ENCODE measurements around the gene DYNC2I2.

DYNC2I2 gene

GRCh38 chr9:128642675-128643245 is 13.9 kb downstream of the DYNC2I2 start:
- Histone ChIP-seq H3K4me3 (ENCODE audit: control insufficient read depth in 1 of 7, extremely low read depth in 1 of 7, insufficient read depth in 4 of 7, low read depth in 2 of 7, low read length in 6 of 7) (no peak overlapping the region), H3K36me3 (ENCODE audit: control insufficient read depth in 4 of 4, insufficient read depth in 4 of 4, low read length in 3 of 4) (peaks cover 3 to 20% (median 10%) of the 10 kb centered on the region in 4 experiments), H3K27me3 (replicated peaks in 2 of 5; ENCODE audit: control insufficient read depth in 4 of 5, insufficient read depth in 5 of 5, low read length in 4 of 5) (no peaks in the 10 kb centered on the region), H3K27ac (ENCODE audit: insufficient read depth in 1 of 2, low read depth in 1 of 2, low read length in 2 of 2, poor library complexity in 1 of 2, severe bottlenecking in 2 of 2) (no peak overlapping the region), H3K9me3 (ENCODE audit: control extremely low read depth in 1 of 5, control insufficient read depth in 4 of 5, insufficient read depth in 2 of 5, low read depth in 1 of 5, low read length in 4 of 5) (no peaks in the 10 kb centered on the region), H3K4me1 (ENCODE audit: control extremely low read depth in 1 of 4, control insufficient read depth in 4 of 4, insufficient read depth in 4 of 4, low read length in 3 of 4) (no peaks in the 10 kb centered on the region)
- ChIA-PET POLR2A (interaction anchor here (0.6 kb wide), 1 partner anchor 24 kb away, joined by 3 read pairs; no protein-coding TSS in a partner anchor), CTCF (no interaction called here)
- WGBS (ENCODE audit: insufficient coverage) = 85% methylated on average over 7 of the region's 12 CpGs
- DNase-seq = no peak

DNA sequence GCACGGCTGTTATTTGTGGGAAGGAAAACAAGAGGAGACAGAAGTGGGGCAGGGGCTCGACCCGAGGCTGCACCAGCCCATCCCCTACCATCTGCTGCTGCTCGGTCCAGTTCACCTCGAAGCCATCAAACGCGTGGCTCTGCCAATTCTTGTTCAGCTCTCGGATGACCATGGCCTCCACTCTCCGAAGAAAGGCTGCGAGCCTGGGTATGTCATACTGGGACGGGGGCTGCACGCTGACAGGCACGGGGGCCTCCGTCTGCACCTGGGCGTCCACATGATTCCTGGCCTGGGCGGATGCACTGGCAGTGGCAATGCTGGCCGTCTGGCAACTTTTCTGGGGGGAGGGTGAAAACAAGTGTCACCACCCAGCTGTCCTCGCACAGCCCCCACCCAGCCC is 16.0 kb downstream of the DYNC2I2 start:
- Histone ChIP-seq H3K36me3 (ENCODE audit: control insufficient read depth in 4 of 4, insufficient read depth in 4 of 4, low read length in 3 of 4) (peaks cover 3 to 34% (median 18%) of the 10 kb centered on the region in 4 experiments), H3K27ac (ENCODE audit: insufficient read depth in 1 of 2, low read depth in 1 of 2, low read length in 2 of 2, poor library complexity in 1 of 2, severe bottlenecking in 2 of 2) (no peak overlapping the region), H3K27me3 (replicated peaks in 2 of 5; ENCODE audit: control insufficient read depth in 4 of 5, insufficient read depth in 5 of 5, low read length in 4 of 5) (no peaks in the 10 kb centered on the region), H3K4me3 (ENCODE audit: control insufficient read depth in 1 of 7, extremely low read depth in 1 of 7, insufficient read depth in 4 of 7, low read depth in 2 of 7, low read length in 6 of 7) (no peak overlapping the region), H3K9me3 (ENCODE audit: control extremely low read depth in 1 of 5, control insufficient read depth in 4 of 5, insufficient read depth in 2 of 5, low read depth in 1 of 5, low read length in 4 of 5) (no peaks in the 10 kb centered on the region), H3K4me1 (ENCODE audit: control extremely low read depth in 1 of 4, control insufficient read depth in 4 of 4, insufficient read depth in 4 of 4, low read length in 3 of 4) (no peaks in the 10 kb centered on the region)
- CTCF ChIA-PET = no interaction called here
- POLR2A ChIA-PET = interaction anchor here (0.7 kb wide), 1 partner anchor 209 kb away, joined by 3 read pairs; no protein-coding TSS in a partner anchor
- over 99% methylated on average over 18 of the region's 18 CpGs for WGBS (ENCODE audit: insufficient coverage)
- DNase-seq = no peak

GRCh38 chr9:128638580-128638979 is 18.1 kb downstream of the DYNC2I2 start:
- H3K4me1 ChIP-seq (ENCODE audit: control extremely low read depth in 1 of 4, control insufficient read depth in 4 of 4, insufficient read depth in 4 of 4, low read length in 3 of 4) = no peaks in the 10 kb centered on the region
- CTCF ChIA-PET = interaction anchor here (0.6 to 1.4 kb wide), 6 partner anchors 20 to 292 kb away, joined by 3 read pairs; no protein-coding TSS in a partner anchor
- no peak for DNase-seq
- POLR2A ChIA-PET = interaction anchor here (0.6 kb wide), 1 partner anchor 116 kb away, joined by 3 read pairs; no protein-coding TSS in a partner anchor
- no peak overlapping the region for H3K27ac ChIP-seq (ENCODE audit: insufficient read depth in 1 of 2, low read depth in 1 of 2, low read length in 2 of 2, poor library complexity in 1 of 2, severe bottlenecking in 2 of 2)
- no peaks in the 10 kb centered on the region for H3K9me3 ChIP-seq (ENCODE audit: control extremely low read depth in 1 of 5, control insufficient read depth in 4 of 5, insufficient read depth in 2 of 5, low read depth in 1 of 5, low read length in 4 of 5)
- H3K4me3 ChIP-seq (ENCODE audit: control insufficient read depth in 1 of 7, extremely low read depth in 1 of 7, insufficient read depth in 4 of 7, low read depth in 2 of 7, low read length in 6 of 7) = no peak overlapping the region
- no peaks in the 10 kb centered on the region for H3K27me3 ChIP-seq (replicated peaks in 2 of 5; ENCODE audit: control insufficient read depth in 4 of 5, insufficient read depth in 5 of 5, low read length in 4 of 5)
- peaks cover 3 to 53% (median 27%) of the 10 kb centered on the region in 4 experiments for H3K36me3 ChIP-seq (ENCODE audit: control insufficient read depth in 4 of 4, insufficient read depth in 4 of 4, low read length in 3 of 4)
- WGBS (ENCODE audit: insufficient coverage) = 89% methylated on average over 2 of the region's 4 CpGs

GRCh38 chr9:128637656-128638055 is 19.0 kb downstream of the DYNC2I2 start:
- Histone ChIP-seq H3K27me3 (replicated peaks in 2 of 5; ENCODE audit: control insufficient read depth in 4 of 5, insufficient read depth in 5 of 5, low read length in 4 of 5) (no peaks in the 10 kb centered on the region), H3K27ac (ENCODE audit: insufficient read depth in 1 of 2, low read depth in 1 of 2, low read length in 2 of 2, poor library complexity in 1 of 2, severe bottlenecking in 2 of 2) (no peak overlapping the region), H3K4me1 (ENCODE audit: control extremely low read depth in 1 of 4, control insufficient read depth in 4 of 4, insufficient read depth in 4 of 4, low read length in 3 of 4) (no peaks in the 10 kb centered on the region), H3K9me3 (ENCODE audit: control extremely low read depth in 1 of 5, control insufficient read depth in 4 of 5, insufficient read depth in 2 of 5, low read depth in 1 of 5, low read length in 4 of 5) (no peaks in the 10 kb centered on the region), H3K36me3 (ENCODE audit: control insufficient read depth in 4 of 4, insufficient read depth in 4 of 4, low read length in 3 of 4) (peaks cover 11 to 62% (median 34%) of the 10 kb centered on the region in 4 experiments), H3K4me3 (ENCODE audit: control insufficient read depth in 1 of 7, extremely low read depth in 1 of 7, insufficient read depth in 4 of 7, low read depth in 2 of 7, low read length in 6 of 7) (no peak overlapping the region)
- CTCF ChIA-PET = interaction anchor here (1.1 to 1.4 kb wide), 2 partner anchors 21 to 293 kb away, joined by 3 read pairs; no protein-coding TSS in a partner anchor
- POLR2A ChIA-PET = no interaction called here
- no peak for DNase-seq
- WGBS (ENCODE audit: insufficient coverage) = 95% methylated on average over 7 of the region's 10 CpGs

DNA sequence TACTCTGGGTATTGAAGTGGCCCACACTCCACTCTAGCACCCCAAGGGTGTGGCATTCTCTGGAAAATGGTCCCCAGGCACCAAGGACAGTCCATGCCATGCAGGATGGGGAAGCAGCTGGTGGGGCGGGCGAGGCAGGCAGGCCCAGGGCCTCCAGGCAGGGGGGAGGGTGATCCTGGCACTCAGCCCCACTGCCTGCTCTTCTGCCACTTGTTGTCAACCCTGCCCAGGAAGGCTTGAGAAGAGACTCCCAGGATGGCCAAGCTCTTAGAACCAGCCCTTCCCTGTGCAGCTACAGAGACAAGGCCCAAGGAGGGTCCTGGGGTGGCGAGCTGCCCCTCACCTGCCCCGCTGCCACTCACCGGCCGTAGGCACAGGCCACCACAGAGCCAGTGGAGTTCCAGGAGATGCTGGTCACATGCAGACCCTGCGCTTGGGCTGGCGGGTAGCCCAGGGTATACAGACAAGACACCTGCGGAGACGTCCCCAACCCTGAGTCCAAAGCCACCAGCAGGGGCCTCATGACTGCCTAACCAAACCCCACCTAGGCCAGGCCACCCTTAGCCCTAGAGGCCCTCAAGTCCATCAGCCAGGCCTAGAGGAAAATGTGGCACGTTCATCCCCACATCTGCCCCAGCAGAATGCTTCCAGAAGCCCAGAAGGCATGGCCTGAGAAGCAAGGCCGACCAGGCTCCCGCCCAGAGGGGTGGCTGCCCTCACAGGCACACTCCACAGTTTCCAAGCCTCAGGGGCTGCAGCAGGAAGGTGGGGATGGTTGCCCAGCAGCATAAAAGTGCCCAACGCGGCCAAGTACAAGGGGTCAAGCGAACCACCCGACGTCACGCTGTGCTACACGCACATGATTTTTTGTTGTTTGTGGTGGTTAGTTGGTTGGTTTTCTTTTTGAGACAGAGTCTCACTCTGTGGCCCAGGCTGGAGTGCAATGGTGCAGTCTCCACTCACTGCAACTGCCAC is 19.8 kb downstream of the DYNC2I2 start:
- Histone ChIP-seq H3K9me3 (ENCODE audit: control extremely low read depth in 1 of 5, control insufficient read depth in 4 of 5, insufficient read depth in 2 of 5, low read depth in 1 of 5, low read length in 4 of 5) (no peaks in the 10 kb centered on the region), H3K27me3 (replicated peaks in 2 of 5; ENCODE audit: control insufficient read depth in 4 of 5, insufficient read depth in 5 of 5, low read length in 4 of 5) (no peaks in the 10 kb centered on the region), H3K4me1 (ENCODE audit: control extremely low read depth in 1 of 4, control insufficient read depth in 4 of 4, insufficient read depth in 4 of 4, low read length in 3 of 4) (no peaks in the 10 kb centered on the region), H3K36me3 (ENCODE audit: control insufficient read depth in 4 of 4, insufficient read depth in 4 of 4, low read length in 3 of 4) (peaks cover 16 to 70% (median 41%) of the 10 kb centered on the region in 4 experiments), H3K27ac (ENCODE audit: insufficient read depth in 1 of 2, low read depth in 1 of 2, low read length in 2 of 2, poor library complexity in 1 of 2, severe bottlenecking in 2 of 2) (no peak overlapping the region), H3K4me3 (ENCODE audit: control insufficient read depth in 1 of 7, extremely low read depth in 1 of 7, insufficient read depth in 4 of 7, low read depth in 2 of 7, low read length in 6 of 7) (no peak overlapping the region)
- DNase-seq = no peak
- WGBS (ENCODE audit: insufficient coverage) = 95% methylated on average over 16 of the region's 20 CpGs
- ChIA-PET CTCF (interaction anchor here (2.1 to 2.5 kb wide), 2 partner anchors 9 to 12 kb away, joined by 7 to 10 read pairs; no protein-coding TSS in a partner anchor), POLR2A (no interaction called here)

DNA sequence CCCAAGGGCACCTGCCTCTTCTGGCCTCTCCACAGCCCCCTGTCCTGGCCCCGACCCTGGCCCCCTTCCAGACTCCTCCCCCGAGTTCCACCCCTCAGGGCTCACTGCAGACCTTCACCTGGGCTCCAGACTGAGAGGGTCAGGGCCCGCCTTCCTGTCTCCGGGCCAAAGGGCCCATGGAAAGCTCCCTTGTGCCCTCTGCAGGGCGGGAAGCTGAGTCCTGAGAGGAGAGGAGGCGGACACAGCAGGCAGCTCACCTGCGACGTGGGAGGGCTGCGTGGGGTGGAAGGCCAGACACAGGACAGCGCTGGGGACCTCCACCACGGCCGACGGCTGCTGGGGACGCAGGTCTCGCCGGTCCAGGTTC is 20.6 kb downstream of the DYNC2I2 start:
- ChIA-PET CTCF (interaction anchor here (2.1 to 2.5 kb wide), 2 partner anchors 10 to 11 kb away, joined by 7 to 10 read pairs; no protein-coding TSS in a partner anchor), POLR2A (no interaction called here)
- Histone ChIP-seq H3K27me3 (replicated peaks in 2 of 5; ENCODE audit: control insufficient read depth in 4 of 5, insufficient read depth in 5 of 5, low read length in 4 of 5) (no peaks in the 10 kb centered on the region), H3K36me3 (ENCODE audit: control insufficient read depth in 4 of 4, insufficient read depth in 4 of 4, low read length in 3 of 4) (peaks cover 16 to 77% (median 45%) of the 10 kb centered on the region in 4 experiments), H3K4me1 (ENCODE audit: control extremely low read depth in 1 of 4, control insufficient read depth in 4 of 4, insufficient read depth in 4 of 4, low read length in 3 of 4) (no peaks in the 10 kb centered on the region), H3K4me3 (ENCODE audit: control insufficient read depth in 1 of 7, extremely low read depth in 1 of 7, insufficient read depth in 4 of 7, low read depth in 2 of 7, low read length in 6 of 7) (no peak overlapping the region), H3K27ac (ENCODE audit: insufficient read depth in 1 of 2, low read depth in 1 of 2, low read length in 2 of 2, poor library complexity in 1 of 2, severe bottlenecking in 2 of 2) (no peak overlapping the region), H3K9me3 (ENCODE audit: control extremely low read depth in 1 of 5, control insufficient read depth in 4 of 5, insufficient read depth in 2 of 5, low read depth in 1 of 5, low read length in 4 of 5) (no peaks in the 10 kb centered on the region)
- 90% methylated on average over 10 of the region's 16 CpGs for WGBS (ENCODE audit: insufficient coverage)
- DNase-seq = no peak

Measured in common myeloid progenitor, CD34-positive (primary cell).